Mammary epithelial cell (primary cell): ENCODE results near the gene MADD.

Experiments used
- CTCF ChIP-seq, 2 donors: IDR thresholded peaks in 1 of 2; conservative IDR thresholded peaks in 1 of 2; 2 replicates each; pipeline ENCODE4 v1.5.1; 2011 to 2012; ENCODE audit warnings: inconsistent platforms in 2 of 2, low read length in 2 of 2, mild to moderate bottlenecking in 2 of 2, control low read depth in 1 of 2, low read depth in 1 of 2; ENCODE audit not compliant: insufficient read depth in 1 of 2; ENCODE audit errors: extremely low read depth in 1 of 2
- EZH2 ChIP-seq: IDR thresholded peaks from 2 replicates; pipeline ENCODE4 v1.6.1; 2012; ENCODE audit warnings: low read length, inconsistent platforms, borderline replicate concordance

DNA sequence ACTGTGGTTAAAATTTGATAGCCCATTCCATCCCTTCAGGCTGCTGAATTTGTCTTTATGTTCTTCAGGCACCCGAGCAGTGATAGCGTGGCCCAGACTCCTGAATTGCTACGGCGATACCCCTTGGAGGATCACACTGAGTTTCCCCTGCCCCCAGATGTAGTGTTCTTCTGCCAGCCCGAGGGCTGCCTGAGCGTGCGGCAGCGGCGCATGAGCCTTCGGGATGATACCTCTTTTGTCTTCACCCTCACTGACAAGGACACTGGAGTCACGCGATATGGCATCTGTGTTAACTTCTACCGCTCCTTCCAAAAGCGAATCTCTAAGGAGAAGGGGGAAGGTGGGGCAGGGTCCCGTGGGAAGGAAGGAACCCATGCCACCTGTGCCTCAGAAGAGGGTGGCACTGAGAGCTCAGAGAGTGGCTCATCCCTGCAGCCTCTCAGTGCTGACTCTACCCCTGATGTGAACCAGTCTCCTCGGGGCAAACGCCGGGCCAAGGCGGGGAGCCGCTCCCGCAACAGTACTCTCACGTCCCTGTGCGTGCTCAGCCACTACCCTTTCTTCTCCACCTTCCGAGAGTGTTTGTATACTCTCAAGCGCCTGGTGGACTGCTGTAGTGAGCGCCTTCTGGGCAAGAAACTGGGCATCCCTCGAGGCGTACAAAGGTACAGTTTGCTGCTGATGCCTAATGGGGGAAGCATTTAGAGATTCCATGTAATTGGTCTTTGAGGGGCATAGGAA is 4.7 kb downstream of the MADD start:
- no peak for TF ChIP-seq CTCF (conservative IDR thresholded peaks at IDR 0.05 in 1 of 2, IDR thresholded peaks at IDR 0.05 in 1 of 2; ENCODE audit: extremely low read depth in 1 of 2, insufficient read depth in 1 of 2, low read depth in 1 of 2, low read length in 2 of 2)
- no peak for TF ChIP-seq EZH2
